ENCODE measurements around the gene SLC13A2.
A peak's percentile ranks its signal among the peaks of the same experiment; 100 is the strongest.

Gene SLC13A2

GRCh38 chr17:28474111-28474531 is 677 bp downstream of the SLC13A2 start:
- peaks cover 10% of the 10 kb centered on the region for H3K4me1 Mint-ChIP-seq
- no peak overlapping the region for H3K27ac Mint-ChIP-seq
- peaks cover 9% of the 10 kb centered on the region for H3K27me3 Mint-ChIP-seq (ENCODE audit: low read depth)
- no peaks in the 10 kb centered on the region for H3K9me3 Mint-ChIP-seq
- no peak overlapping the region for H3K4me3 Mint-ChIP-seq
- no peaks in the 10 kb centered on the region for H3K36me3 Mint-ChIP-seq (ENCODE audit: low read depth)
- TF ChIP-seq, protein P1, sequence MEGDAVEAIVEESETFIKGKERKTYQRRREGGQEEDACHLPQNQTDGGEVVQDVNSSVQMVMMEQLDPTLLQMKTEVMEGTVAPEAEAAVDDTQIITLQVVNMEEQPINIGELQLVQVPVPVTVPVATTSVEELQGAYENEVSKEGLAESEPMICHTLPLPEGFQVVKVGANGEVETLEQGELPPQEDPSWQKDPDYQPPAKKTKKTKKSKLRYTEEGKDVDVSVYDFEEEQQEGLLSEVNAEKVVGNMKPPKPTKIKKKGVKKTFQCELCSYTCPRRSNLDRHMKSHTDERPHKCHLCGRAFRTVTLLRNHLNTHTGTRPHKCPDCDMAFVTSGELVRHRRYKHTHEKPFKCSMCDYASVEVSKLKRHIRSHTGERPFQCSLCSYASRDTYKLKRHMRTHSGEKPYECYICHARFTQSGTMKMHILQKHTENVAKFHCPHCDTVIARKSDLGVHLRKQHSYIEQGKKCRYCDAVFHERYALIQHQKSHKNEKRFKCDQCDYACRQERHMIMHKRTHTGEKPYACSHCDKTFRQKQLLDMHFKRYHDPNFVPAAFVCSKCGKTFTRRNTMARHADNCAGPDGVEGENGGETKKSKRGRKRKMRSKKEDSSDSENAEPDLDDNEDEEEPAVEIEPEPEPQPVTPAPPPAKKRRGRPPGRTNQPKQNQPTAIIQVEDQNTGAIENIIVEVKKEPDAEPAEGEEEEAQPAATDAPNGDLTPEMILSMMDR (IDR thresholded peaks at IDR 0.05; ENCODE audit: unreplicated experiment in 3 of 3): no peak

DNA sequence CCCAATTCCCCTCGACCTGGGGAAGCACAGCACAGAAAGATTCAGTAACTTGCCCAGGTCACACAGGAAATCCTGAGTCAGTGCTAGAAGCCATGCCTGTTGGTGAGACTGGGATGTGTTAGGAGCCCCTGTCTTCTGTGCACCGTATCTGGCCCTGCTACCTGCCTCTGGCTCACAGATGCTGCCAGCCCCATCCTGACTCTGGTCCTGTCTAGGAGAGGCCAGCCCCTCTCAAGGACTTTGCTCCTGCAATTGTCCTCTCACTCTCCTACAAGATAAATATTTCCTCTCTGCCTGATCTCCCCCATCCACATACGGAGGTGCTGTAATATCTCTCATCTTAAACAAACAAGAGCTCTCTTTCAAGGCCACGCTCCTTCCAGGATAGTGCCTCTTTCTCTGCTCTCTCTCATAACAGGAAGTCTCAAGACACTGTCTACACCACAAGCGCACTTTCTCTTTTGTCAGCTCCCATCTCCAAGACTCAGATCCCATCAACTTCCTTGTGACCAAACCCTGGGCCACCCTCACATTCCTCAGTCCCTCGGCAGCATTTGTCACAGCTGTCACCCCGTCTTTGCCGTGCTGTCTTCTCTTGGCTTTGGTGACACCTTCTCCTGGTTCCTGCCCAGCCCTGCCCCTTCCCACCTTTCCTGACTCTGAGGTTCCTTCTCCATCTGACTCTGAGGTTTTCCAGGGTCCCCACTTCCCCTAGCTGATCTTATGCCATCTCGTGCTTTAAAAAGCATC is 1.9 kb downstream of the SLC13A2 start:
- TF ChIP-seq, protein P1 (IDR thresholded peaks at IDR 0.05; ENCODE audit: unreplicated experiment in 3 of 3): no peak
- H3K4me3 Mint-ChIP-seq: no peak overlapping the region
- H3K27ac Mint-ChIP-seq: peak overlapping the region in 1 of 3 experiments; percentile 4
- peaks cover 13% of the 10 kb centered on the region for H3K27me3 Mint-ChIP-seq (ENCODE audit: low read depth)
- peaks cover 10% of the 10 kb centered on the region for H3K4me1 Mint-ChIP-seq
- H3K9me3 Mint-ChIP-seq: no peaks in the 10 kb centered on the region
- no peaks in the 10 kb centered on the region for H3K36me3 Mint-ChIP-seq (ENCODE audit: low read depth)

DNA sequence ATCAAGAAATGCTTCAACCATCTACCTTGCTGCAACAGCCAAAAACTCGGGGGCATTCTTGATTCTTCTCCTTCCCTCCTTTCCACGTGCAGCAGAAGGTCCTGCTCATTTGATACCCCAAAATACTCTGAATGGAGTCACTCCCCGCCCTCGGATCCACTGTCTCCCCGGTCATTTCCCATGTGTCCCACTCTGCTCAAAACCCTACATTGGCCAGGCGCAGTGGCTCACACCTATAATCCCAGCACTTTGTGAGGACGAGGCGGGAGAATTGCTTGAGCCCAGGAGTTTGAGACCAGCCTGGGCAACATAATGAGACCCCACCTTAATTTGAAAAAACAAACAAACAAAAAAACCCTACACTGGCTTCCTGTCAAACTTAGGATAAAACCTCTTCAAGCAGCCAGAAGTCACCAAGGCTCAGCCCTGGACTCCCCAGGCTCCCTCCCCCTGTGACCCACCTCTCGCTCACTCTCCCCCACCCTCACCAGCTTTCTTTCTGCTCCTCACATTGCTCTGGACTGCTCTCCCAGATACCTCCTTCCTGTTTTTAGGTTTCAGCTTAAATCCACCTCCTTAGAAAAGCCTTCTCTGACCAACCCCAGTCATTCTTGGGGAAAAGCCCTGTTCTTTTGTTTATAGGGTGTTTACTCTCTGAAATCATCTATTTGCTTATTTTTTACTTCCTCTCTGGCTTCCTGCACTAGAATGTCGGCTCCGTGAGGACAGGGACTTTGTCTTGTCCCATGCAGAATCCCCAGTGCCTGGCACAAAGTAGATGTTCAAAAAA is 2.8 kb downstream of the SLC13A2 start:
- Mint-ChIP-seq H3K4me3 (no peak overlapping the region), H3K27me3 (ENCODE audit: low read depth) (peaks cover 8% of the 10 kb centered on the region), H3K4me1 (peaks cover 5% of the 10 kb centered on the region), H3K27ac (peak overlapping the region in 1 of 3 experiments; percentile 16), H3K36me3 (ENCODE audit: low read depth) (no peaks in the 10 kb centered on the region), H3K9me3 (no peaks in the 10 kb centered on the region)
- TF ChIP-seq, protein P1 (IDR thresholded peaks at IDR 0.05; ENCODE audit: unreplicated experiment in 3 of 3): no peak

DNA sequence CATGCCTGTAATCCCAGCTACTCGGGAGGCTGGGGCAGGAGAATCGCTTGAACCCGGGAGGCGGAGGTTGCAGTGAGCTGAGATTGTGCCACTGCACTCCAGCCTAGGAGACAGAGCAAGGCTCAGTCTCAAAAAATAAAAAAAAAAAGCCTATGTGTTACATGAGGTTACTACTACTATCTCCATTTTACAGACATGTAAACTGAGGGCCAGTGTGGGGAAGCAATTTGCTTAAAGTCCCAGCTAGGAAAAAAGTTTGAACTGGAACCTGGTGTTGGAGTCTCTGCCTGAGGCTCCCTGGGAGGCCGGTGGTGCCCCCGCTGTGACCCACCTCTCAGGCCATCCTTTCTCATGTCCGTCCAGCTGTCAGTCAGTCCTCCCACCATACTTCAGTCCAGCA is 4.5 kb downstream of the SLC13A2 start:
- H3K27me3 Mint-ChIP-seq (ENCODE audit: low read depth): peaks cover 7% of the 10 kb centered on the region
- H3K4me1 Mint-ChIP-seq: peaks cover 5% of the 10 kb centered on the region
- H3K4me3 Mint-ChIP-seq: no peak overlapping the region
- H3K36me3 Mint-ChIP-seq (ENCODE audit: low read depth): no peaks in the 10 kb centered on the region
- no peaks in the 10 kb centered on the region for H3K9me3 Mint-ChIP-seq
- TF ChIP-seq, protein P1 (IDR thresholded peaks at IDR 0.05; ENCODE audit: unreplicated experiment in 3 of 3): no peak
- H3K27ac Mint-ChIP-seq: no peak overlapping the region

- Mint-ChIP-seq H3K36me3 (ENCODE audit: low read depth) (no peaks in the 10 kb centered on the region), H3K27me3 (ENCODE audit: low read depth) (peaks cover 7% of the 10 kb centered on the region), H3K27ac (no peak overlapping the region), H3K9me3 (no peaks in the 10 kb centered on the region), H3K4me3 (no peak overlapping the region), H3K4me1 (peaks cover 5% of the 10 kb centered on the region)
- TF ChIP-seq, protein P1 (IDR thresholded peaks at IDR 0.05; ENCODE audit: unreplicated experiment in 3 of 3): no peak
Observed at GRCh38 chr17:28478712-28479615, 5.5 kb downstream of the SLC13A2 start.
